Measurements from ENCODE around the gene YEATS4. TPM values are rescaled to one million over a fixed set of nuclear protein-coding genes. Genes with fewer than 3 reads are reported as not detected.

The YEATS4 gene
- total RNA-seq, 1 experiment from 2014 or later, result 38.9 TPM

GRCh38 chr12:69338936-69339335, 20.6 kb upstream of the YEATS4 start:
- no peaks in the 10 kb centered on the region for H3K36me3 Mint-ChIP-seq (ENCODE audit: insufficient read depth, unreplicated experiment)
- no peak overlapping the region for H3K4me3 Mint-ChIP-seq (ENCODE audit: low read depth, unreplicated experiment)
- no peak for DNase-seq
- no peak overlapping the region for H3K27ac Mint-ChIP-seq (ENCODE audit: unreplicated experiment)
- CTCF ChIA-PET, result interaction anchor here (1.1 to 1.4 kb wide), 2 partner anchors 9 to 18 kb away, joined by 4 to 6 read pairs; partner anchors contain the start of gene LYZ
- intact Hi-C loops (cut with micrococcal nuclease; ENCODE audit: unreplicated experiment), result no loop called here
- no peaks in the 10 kb centered on the region for H3K9me3 Mint-ChIP-seq (ENCODE audit: low read depth, unreplicated experiment)
- H3K27me3 Mint-ChIP-seq (ENCODE audit: unreplicated experiment), result no peaks in the 10 kb centered on the region
- BruUV-seq (replicated peaks), result no TSS peak
- TF ChIP-seq CTCF (IDR thresholded peaks at IDR 0.05; ENCODE audit: unreplicated experiment), result no peak
- peaks cover 75% of the 10 kb centered on the region for H3K4me1 Mint-ChIP-seq (ENCODE audit: low read depth, unreplicated experiment)

GRCh38 chr12:69339999-69340398, 19.5 kb upstream of the YEATS4 start:
- no peaks in the 10 kb centered on the region for H3K36me3 Mint-ChIP-seq (ENCODE audit: insufficient read depth, unreplicated experiment)
- H3K27ac Mint-ChIP-seq (ENCODE audit: unreplicated experiment), result no peak overlapping the region
- CTCF ChIA-PET, result no interaction called here
- peaks cover 70% of the 10 kb centered on the region for H3K4me1 Mint-ChIP-seq (ENCODE audit: low read depth, unreplicated experiment)
- BruUV-seq (replicated peaks), result no TSS peak
- TF ChIP-seq CTCF (IDR thresholded peaks at IDR 0.05; ENCODE audit: unreplicated experiment), result no peak
- no peak overlapping the region for H3K4me3 Mint-ChIP-seq (ENCODE audit: low read depth, unreplicated experiment)
- intact Hi-C loops (cut with micrococcal nuclease; ENCODE audit: unreplicated experiment), result no loop called here
- no peaks in the 10 kb centered on the region for H3K27me3 Mint-ChIP-seq (ENCODE audit: unreplicated experiment)
- DNase-seq, result no peak
- H3K9me3 Mint-ChIP-seq (ENCODE audit: low read depth, unreplicated experiment), result no peaks in the 10 kb centered on the region

DNA sequence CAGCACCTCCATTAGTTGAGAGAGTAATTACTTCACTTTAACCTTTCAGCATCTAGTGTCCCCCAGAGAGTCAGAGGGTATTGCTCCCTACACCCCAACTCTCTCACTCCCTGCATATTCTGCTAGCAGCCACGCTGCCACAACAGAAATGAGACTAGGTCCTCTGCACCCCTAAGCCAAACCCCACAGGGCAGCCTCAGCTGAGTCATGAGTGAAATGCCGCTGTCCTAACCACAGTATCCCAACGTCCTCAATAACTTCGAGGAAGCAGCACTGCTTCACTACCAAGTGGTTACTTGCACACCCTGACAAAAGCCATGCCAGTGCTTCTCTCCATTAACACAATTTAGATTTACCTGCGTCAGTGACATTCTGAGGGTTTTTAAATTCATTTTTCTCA, 18.2 kb upstream of the YEATS4 start:
- TF ChIP-seq CTCF (IDR thresholded peaks at IDR 0.05; ENCODE audit: unreplicated experiment), result no peak
- no peaks in the 10 kb centered on the region for H3K27me3 Mint-ChIP-seq (ENCODE audit: unreplicated experiment)
- H3K27ac Mint-ChIP-seq (ENCODE audit: unreplicated experiment), result no peak overlapping the region
- CTCF ChIA-PET, result interaction anchor here (2.1 kb wide), 1 partner anchor 9 kb away, joined by 4 read pairs; no protein-coding TSS in a partner anchor
- H3K4me1 Mint-ChIP-seq (ENCODE audit: low read depth, unreplicated experiment), result peaks cover 69% of the 10 kb centered on the region
- DNase-seq, result no peak
- no peaks in the 10 kb centered on the region for H3K36me3 Mint-ChIP-seq (ENCODE audit: insufficient read depth, unreplicated experiment)
- intact Hi-C loops (cut with micrococcal nuclease; ENCODE audit: unreplicated experiment), result no loop called here
- H3K4me3 Mint-ChIP-seq (ENCODE audit: low read depth, unreplicated experiment), result no peak overlapping the region
- BruUV-seq (replicated peaks), result no TSS peak
- H3K9me3 Mint-ChIP-seq (ENCODE audit: low read depth, unreplicated experiment), result no peaks in the 10 kb centered on the region

DNA sequence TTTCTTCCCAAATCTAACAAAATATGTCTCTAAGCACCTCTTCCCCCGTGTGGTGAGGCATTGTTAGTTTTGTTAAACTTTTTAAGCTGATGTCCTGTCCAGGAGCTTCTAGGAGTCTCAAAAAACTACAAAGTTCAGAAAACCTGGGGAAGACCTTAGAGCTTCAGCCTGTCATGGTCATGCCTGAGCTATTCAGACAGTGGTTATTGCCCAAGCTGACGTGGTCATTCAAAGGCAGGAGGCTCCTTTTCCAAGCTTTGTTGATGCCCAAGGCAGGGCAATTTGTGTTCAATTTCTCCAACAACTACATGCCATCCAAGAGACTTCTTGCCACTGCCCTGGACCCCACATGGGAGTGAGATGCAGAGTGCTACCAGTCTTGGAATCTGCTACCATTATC, 17.1 kb upstream of the YEATS4 start:
- DNase-seq, result no peak
- Mint-ChIP-seq H3K9me3 (ENCODE audit: low read depth, unreplicated experiment) (no peaks in the 10 kb centered on the region), H3K4me3 (ENCODE audit: low read depth, unreplicated experiment) (no peak overlapping the region), H3K36me3 (ENCODE audit: insufficient read depth, unreplicated experiment) (no peaks in the 10 kb centered on the region), H3K27ac (ENCODE audit: unreplicated experiment) (no peak overlapping the region), H3K4me1 (ENCODE audit: low read depth, unreplicated experiment) (peaks cover 60% of the 10 kb centered on the region), H3K27me3 (ENCODE audit: unreplicated experiment) (no peaks in the 10 kb centered on the region)
- no peak for TF ChIP-seq CTCF (IDR thresholded peaks at IDR 0.05; ENCODE audit: unreplicated experiment)
- CTCF ChIA-PET, result interaction anchor here (1.4 to 2.1 kb wide), 3 partner anchors 7 to 11 kb away, joined by 4 to 7 read pairs (median 4); no protein-coding TSS in a partner anchor
- intact Hi-C loops (cut with micrococcal nuclease; ENCODE audit: unreplicated experiment), result no loop called here
- no TSS peak for BruUV-seq (replicated peaks)

Data from Calu3 (cell line).